Mammary epithelial cell (primary cell): ENCODE results near the gene TICRR.

ENCODE experiments used
- EZH2 ChIP-seq: IDR thresholded peaks from 2 replicates; pipeline ENCODE4 v1.6.1; 2012; ENCODE audit warnings: low read length, inconsistent platforms, borderline replicate concordance
- TF ChIP-seq, protein P1 (sequence below), 2 donors: IDR thresholded peaks in 1 of 2; conservative IDR thresholded peaks in 1 of 2; 2 replicates each; pipeline ENCODE4 v1.5.1; 2011 to 2012; ENCODE audit warnings: inconsistent platforms in 2 of 2, low read length in 2 of 2, mild to moderate bottlenecking in 2 of 2, control low read depth in 1 of 2, low read depth in 1 of 2; ENCODE audit not compliant: insufficient read depth in 1 of 2; ENCODE audit errors: extremely low read depth in 1 of 2

DNA sequence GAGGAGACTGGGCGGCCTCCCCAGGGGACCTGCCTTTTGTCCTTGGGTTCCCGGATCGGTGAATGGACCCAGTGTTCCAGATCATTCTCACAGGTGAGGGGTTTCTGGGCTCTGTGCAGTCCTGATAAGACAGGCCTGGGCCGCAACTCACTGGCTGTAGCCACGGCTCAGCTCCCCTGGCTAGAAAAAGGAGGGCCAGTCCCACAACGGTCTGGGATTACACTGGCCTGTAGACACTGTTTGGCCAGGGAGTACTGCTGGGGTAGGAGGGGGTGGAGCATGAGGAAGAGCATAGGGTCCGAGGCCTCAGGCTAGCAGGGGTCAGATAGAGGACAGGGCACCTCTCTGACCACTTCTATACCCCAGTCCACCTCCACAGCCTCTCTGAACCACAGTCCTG lies 21.0 kb upstream of the TICRR start:
- TF ChIP-seq, protein P1, sequence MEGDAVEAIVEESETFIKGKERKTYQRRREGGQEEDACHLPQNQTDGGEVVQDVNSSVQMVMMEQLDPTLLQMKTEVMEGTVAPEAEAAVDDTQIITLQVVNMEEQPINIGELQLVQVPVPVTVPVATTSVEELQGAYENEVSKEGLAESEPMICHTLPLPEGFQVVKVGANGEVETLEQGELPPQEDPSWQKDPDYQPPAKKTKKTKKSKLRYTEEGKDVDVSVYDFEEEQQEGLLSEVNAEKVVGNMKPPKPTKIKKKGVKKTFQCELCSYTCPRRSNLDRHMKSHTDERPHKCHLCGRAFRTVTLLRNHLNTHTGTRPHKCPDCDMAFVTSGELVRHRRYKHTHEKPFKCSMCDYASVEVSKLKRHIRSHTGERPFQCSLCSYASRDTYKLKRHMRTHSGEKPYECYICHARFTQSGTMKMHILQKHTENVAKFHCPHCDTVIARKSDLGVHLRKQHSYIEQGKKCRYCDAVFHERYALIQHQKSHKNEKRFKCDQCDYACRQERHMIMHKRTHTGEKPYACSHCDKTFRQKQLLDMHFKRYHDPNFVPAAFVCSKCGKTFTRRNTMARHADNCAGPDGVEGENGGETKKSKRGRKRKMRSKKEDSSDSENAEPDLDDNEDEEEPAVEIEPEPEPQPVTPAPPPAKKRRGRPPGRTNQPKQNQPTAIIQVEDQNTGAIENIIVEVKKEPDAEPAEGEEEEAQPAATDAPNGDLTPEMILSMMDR (conservative IDR thresholded peaks at IDR 0.05 in 1 of 2, IDR thresholded peaks at IDR 0.05 in 1 of 2; ENCODE audit: extremely low read depth in 1 of 2, insufficient read depth in 1 of 2, low read depth in 1 of 2, low read length in 2 of 2) = no peak
- TF ChIP-seq EZH2 = no peak
